Fibroblast of skin of right biceps (primary cell): ENCODE measurements around the gene ZNF597.

ENCODE experiments used
- DNase-seq: peaks from one replicate; pipeline ENCODE4 v3.0.0-alpha.2; 2013

The ZNF597 gene

DNA sequence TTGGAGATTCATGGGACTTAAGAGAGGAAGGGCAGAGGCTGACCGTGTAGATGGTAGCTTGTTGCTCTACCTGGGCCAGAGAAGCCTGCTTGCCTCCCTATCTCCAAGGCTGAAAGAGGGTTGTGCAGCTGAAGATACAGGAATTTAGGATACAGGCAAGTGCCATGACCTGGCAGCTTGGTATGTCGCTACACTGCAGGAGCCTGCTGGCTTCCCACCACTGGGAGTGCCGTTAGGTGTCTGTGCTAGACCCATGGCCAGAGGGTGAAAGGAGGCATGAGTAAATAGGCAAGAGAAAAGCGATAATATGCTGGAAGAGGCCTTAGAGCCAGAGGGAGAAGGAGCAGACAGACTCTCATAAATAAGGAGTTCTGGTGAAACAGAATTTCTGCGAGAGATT, 10.8 kb upstream of the ZNF597 start:
- DNase-seq, result no peak

DNA sequence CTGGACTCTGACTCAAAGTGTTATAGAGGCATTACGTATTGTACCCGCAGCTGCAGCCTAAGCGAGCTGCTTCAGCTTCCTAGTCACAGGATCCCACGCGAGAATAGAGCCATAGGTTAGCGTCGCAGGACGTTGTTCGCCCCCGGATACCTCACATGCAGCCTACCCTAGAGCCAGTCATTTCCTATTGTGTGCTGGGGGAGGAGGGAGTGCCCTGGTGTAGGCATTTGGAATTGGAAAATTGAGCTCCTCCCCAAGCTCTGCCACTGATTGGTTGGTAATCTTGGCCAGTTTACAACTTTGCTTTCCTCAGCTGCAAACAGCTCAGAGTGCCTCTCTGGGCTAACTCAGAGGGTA, 706 bp upstream of the ZNF597 start:
- DNase-seq, result peak; percentile 71

DNA sequence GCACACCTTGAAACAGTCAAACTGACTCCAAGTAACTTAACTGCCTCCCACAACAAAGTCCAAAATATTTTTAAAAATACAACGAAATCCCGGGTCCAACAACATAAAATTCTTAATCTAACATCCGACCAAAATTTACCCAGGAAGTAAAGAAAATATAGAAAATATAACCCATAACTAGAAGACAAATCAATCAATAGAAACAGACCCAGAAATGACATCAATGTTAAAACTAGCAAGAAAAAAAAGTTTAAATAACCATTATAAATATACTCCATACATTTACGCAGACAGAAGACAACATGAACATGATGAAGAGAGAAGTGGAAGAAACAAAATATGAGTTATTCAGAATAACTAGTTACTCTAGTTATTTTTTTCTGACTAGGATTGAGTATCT, 3.7 kb downstream of the ZNF597 start:
- DNase-seq, result no peak

DNA sequence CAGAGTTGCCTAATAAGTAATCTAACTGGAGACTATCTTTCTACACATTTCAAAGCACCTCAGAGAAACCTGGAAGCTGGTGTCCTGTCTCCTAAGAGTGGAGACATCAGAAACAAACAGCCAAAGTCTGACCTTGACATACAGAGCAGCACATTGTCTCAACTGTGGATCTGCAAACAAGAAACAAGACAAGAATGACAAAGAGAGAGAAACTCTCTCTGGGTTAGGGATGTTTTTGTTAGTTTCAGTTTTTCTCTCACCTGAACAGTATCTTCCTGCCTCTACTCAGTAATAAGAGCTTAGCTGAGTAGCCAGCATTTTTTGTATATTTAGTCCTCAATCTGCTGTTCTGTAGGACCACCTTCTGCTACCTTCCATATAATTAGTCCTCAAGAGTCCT, 8.9 kb downstream of the ZNF597 start:
- DNase-seq, result no peak

DNA sequence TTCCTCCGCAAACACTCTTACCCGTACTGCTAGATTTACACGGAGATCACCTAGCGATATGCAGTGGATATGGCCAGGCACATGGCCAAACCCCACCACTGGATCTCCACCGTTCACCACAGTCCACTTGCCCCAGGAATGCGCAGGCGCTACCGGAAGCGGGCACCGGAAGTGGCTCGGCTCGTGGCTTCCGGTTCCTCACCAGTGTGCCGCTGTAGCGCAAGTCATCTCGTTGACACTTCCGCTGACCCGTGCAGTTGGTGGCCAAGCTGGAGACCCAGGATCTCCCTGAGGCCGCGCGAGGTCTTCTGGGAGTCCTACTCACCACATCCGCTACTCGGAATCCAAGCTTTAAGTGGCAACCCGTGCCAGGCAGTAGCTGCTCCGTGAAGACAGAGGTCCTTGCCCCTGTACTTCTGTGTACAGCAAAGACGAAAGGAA, 11.5 kb downstream of the ZNF597 start:
- peak; percentile 67 for DNase-seq

DNA sequence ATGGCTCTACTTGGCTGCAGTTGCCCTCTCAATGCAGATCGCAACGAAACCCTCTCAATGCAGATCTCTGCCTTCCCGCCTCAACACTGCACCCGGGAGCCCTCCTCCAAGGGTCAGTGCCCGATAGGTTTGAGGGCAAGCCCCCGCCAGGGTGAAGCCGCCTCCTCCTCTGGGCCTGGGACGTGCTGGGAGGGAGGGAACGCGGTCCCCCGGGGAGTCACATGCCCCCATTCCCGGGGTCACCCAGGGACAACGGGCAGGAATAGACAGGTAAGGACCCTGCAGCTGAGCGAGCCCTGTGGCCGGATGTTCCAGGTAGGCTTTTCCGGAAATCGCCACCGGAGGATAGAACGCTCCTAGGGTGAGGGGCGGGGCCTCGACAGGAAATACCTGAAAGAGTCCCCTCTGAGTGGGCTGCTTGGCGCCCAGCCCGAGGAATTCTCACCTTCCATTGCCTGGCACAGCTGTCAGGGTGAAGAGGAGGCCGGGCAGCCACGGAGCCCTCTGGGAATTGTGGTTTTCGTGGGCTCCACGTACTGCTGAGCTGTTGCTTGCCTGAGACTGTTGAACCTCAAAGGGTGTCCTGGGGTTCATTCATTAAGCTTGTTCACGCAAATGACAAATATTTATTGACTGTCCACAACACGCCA, 29.4 kb downstream of the ZNF597 start:
- peak; percentile 7 for DNase-seq

DNA sequence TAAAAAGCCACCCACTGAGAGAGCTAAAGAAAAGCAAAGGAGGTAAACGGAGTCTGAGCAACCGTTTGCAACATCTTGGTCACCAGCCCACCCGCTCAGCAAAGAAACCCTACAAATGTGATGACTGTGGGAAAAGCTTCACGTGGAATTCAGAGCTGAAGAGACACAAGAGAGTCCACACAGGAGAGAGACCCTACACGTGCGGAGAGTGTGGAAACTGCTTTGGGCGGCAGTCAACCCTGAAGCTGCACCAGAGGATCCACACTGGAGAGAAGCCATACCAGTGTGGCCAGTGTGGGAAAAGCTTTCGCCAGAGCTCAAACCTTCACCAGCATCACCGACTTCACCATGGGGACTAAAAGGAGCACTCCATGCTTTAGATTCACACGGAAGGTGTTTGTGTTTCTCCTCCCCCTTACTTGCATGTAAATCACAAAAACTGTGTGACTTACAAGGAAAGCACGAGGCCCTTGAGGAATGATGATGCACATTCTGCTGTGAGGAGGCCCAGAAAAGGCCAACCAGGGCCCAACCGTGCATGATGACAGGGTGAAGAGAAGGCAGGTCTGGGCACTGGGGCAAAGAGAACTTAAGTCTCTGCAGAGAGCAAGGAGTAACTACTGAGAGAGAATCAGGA, 34.6 kb downstream of the ZNF597 start:
- DNase-seq, result no peak

DNA sequence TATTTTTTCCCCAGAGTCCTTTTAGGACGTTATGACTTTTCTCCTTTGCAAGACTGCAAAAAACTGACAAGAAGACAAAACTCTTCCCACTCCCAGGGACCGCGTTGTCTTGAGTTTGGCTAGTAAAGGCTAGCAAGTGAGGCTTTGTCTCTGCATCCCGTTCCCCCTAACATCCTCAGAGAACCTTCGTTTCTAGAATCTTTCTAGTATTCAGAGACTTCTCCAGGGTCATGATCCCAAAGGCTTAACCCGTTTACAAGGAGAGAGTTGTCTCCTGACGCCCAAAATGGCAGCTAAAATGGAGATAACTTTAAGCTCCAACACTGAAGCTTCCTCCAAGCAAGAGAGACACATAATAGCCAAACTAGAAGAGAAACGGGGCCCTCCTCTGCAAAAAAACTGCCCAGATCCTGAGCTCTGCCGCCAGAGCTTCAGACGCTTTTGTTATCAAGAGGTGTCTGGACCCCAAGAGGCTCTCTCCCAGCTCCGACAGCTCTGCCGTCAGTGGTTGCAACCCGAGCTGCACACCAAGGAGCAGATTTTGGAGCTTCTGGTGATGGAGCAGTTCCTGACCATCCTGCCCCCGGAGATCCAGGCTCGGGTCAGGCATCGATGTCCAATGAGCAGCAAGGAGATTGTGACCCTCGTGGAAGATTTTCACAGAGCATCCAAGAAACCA, 41.4 kb downstream of the ZNF597 start:
- peak; percentile 22 for DNase-seq

DNA sequence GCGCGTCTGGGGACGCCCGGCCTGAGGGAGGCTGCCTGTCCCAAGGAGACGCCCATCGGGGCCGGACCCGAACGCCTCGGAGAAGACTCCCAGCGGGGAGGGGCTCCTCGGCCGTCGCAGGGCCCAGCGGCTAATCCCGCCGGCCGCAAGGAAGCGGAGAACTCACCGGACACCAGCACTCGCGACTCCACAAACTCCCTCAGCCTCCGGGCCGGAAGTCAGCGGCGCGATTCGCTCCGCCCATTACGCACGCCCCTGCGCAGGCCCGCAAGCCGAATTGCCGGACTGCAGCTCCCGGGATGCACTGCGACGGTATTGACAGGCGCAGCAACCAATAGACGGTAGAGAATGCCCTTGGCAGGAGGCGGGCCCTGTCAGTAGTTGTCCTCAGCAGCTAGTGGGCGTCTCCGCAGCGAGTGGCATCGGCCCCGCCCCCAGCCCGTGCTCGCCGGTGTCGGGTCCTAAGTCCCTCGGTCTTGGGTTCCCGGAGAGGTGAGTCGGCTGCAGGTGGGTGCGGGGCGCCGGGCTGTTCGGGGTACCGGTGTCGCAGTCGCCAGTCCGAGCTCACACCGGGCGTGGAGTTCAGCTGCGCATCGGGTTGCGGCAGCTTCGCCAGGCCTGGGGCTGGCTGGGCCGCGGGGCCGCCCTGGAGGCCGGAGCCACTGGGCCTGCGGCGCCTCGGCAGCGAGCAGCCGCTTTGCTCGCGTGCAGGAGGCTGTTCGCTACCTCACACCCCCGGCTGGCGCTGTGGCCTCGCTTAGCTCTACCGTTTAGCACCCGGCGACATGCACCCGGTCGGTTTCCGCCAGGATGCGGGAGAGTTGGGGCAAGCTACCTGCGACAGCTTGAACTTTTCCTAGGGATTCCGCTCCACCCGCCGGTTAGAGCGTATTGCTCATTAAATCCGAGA, 42.3 kb downstream of the ZNF597 start, which contains the start of the genes ZNF174 and ZSCAN32:
TSS of gene ZNF174 (plus strand) at position 437 of the 910 bp plus-strand sequence. CDS start 790 bp downstream, outside the sequence.
TSS of gene ZSCAN32 (minus strand) at position 226 of the 910 bp plus-strand sequence. CDS start 3,447 bp downstream, outside the sequence.
- peak; percentile 99 for DNase-seq

DNA sequence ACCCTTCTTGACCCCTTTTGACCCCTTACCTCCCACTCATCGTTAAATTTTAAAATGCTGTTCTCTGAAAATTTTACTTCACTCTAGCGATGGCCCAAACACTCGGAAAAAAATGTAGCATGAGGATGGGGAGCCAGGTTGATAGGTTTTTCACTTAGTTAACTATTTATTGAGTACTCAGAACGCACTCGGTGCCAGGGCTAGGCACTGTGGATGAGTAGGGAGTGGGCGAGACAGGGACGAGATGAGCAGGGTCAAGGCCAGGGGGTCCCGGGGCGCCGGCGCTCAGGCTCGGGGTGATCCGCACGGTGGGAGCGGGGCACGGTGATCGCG, 42.9 kb downstream of the ZNF597 start:
- DNase-seq, result no peak

DNA sequence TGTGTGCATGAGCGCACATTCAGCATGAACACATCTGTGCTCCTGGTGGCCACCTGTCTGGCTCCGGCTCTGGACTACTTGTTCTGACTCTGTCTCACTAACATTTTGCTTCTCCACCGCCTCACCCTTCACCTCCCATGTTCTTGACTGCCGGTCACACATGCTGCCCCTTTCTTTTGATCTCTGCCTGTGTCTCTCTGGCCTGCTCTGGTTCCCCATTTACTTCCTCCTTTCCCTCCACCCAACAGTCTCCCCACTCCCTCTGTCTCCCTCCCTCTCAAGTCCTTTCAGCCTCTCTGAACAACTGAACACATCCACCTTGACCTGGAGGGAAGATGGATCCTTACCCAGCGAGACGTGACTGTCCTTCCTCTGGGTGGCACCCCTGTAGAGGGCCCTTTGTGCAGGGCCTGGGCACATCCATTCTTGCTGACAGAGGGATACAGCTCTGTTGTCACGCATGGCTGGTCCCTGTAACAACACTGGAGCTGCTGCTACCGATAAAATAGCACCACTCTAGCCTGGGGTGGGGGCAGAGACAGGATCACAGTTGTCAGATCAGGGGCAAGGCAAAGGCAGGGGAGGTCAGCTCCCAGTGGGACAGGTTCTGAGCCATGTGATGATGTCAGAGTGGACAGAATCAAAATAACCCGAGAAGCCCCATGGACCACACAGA, 53.5 kb downstream of the ZNF597 start:
- no peak for DNase-seq

DNA sequence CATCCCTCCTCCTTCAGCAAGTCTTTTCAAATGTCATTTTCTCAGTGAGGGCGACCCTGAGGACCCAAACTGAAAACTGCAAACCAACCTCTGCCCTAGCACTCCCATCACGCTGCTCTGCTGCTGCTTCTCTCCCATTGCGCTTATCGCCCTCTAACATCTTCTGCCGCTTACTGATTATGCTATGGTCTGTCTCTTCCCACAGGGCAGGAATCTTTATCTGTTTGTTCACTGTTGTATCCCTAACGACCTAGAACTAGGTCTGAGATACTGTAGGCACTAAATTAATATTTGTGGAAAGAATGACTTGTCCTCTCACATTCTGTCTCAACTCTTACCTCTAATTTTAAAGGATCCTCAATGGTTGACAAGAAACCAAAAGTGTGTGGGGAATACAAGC, 55.0 kb downstream of the ZNF597 start:
- no peak for DNase-seq

DNA sequence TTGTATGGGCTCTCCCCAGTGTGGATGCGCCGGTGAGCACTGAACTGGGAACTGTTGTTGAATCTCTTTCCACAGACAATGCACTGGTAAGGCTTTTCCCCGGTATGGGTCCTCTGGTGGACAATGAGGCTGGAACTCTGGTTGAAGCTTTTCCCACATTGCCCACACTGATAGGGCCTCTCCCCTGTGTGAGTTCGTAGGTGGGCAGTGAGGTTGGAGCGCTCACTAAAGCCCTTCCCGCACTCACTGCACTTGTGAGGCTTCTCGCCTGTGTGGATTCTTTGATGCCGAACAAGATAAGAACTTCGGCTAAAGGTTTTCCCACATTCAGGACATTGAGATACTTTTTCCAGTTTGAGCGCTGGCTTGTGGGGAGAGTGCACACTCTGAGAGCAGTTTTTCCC, 60.3 kb downstream of the ZNF597 start:
- DNase-seq, result no peak
